M059J (cell line): ENCODE results near the gene SLC22A14. TPM values are rescaled to one million over a fixed set of nuclear protein-coding genes. Genes with fewer than 3 reads are reported as not detected.

Source experiments
- DNase-seq: peaks from one replicate; pipeline ENCODE4 v3.0.0-alpha.2; 2012; ENCODE audit warnings: low read depth
- total RNA-seq: library from RNA; depleted of rRNA; stranded (reverse); fragments of >200 nt; shearing (Covaris generic); gene quantifications from 2 replicates; pipeline ENCODE4 v1.2.3, GENCODE V29; 2014

Gene SLC22A14
- total RNA-seq, 1 experiment from 2014 or later, result not detected

GRCh38 chr3:38343797-38344594, 61.9 kb downstream of the SLC22A14 start:
- DNase-seq, result peak; percentile 18

- no peak for DNase-seq
Observed at GRCh38 chr3:38345879-38346586, 63.9 kb downstream of the SLC22A14 start.

GRCh38 chr3:38346587-38347410, 64.7 kb downstream of the SLC22A14 start, which contains the start of gene XYLB:
XYLB (plus strand) TSS chr3:38346785; CDS start chr3:38346869, 84 bp downstream.
- DNase-seq, result peak; percentile 76

GRCh38 chr3:38347421-38348200, 65.5 kb downstream of the SLC22A14 start:
- DNase-seq, result no peak

GRCh38 chr3:38348903-38349302, 66.8 kb downstream of the SLC22A14 start:
- DNase-seq, result peak; percentile 83

- peak; percentile 77 for DNase-seq
Observed at GRCh38 chr3:38349684-38350359, 67.7 kb downstream of the SLC22A14 start.

- DNase-seq, result peak; percentile 72
Observed at GRCh38 chr3:38353151-38353550, 71.1 kb downstream of the SLC22A14 start.

- peak; percentile 76 for DNase-seq
Observed at GRCh38 chr3:38354588-38355330, 72.7 kb downstream of the SLC22A14 start.

- DNase-seq, result no peak
Observed at GRCh38 chr3:38359038-38359437, 76.9 kb downstream of the SLC22A14 start.

- no peak for DNase-seq
Observed at GRCh38 chr3:38360345-38360744, 78.3 kb downstream of the SLC22A14 start.

- no peak for DNase-seq
Observed at GRCh38 chr3:38361496-38361895, 79.4 kb downstream of the SLC22A14 start.

GRCh38 chr3:38362825-38363224, 80.7 kb downstream of the SLC22A14 start:
- no peak for DNase-seq

- no peak for DNase-seq
Observed at GRCh38 chr3:38364721-38365400, 82.8 kb downstream of the SLC22A14 start.

- DNase-seq, result no peak
Observed at GRCh38 chr3:38365469-38366062, 83.5 kb downstream of the SLC22A14 start.

- no peak for DNase-seq
Observed at GRCh38 chr3:38366082-38366481, 84.0 kb downstream of the SLC22A14 start.

GRCh38 chr3:38367779-38368178, 85.7 kb downstream of the SLC22A14 start:
- no peak for DNase-seq
